ENCODE results near the gene GPBP1L1. TPM values are rescaled to one million over a fixed set of nuclear protein-coding genes. Genes with fewer than 3 reads are reported as not detected.

Gene GPBP1L1
- total RNA-seq, 1 donor from 2014 or later: 262 TPM

DNA sequence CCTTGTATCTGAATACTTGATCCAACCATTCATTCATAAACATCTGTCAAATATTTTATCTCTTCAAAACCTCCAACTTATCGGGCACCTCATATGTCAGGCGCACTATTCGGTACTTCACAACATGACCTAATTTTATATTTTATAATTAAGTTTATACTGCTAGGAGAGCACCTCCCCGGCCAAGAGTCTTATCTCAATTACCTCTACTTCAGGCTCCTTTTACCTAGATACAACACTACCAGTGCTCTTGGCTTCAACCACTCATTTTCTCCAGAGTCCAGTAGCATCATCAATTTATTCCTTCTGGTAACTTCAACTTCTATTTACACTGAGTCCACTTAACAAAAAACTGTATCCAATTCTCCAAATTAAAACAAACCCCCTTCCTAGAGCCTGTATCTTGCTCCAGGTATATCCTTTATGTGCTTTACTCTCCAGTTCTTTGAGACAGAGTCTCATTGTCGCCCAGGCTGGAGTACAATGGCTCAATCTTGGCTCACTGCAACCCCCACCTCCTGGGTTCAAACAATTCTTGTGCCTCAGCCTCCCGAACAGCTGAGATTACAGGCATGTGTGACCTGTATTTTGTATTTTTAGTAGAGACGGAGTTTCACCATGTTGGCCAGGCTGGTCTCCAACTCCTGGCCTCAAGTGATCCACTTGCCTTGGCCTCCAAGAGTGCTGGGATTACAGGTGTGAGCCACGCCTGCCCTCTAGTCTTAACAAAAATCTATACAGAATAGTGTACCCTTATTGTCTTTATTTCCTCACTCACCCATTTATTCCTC, 18.8 kb downstream of the GPBP1L1 start:
- Histone ChIP-seq H3F3A (ENCODE audit: low read depth) (no peaks in the 10 kb centered on the region), H3K36me3 (no peaks in the 10 kb centered on the region), H3K9ac (no peak overlapping the region), H3K4me1 (no peaks in the 10 kb centered on the region), H3K4me2 (no peak overlapping the region), H3K79me2 (ENCODE audit: low read depth) (peaks cover 100% of the 10 kb centered on the region), H3K4me3 (no peak overlapping the region), H4K20me1 (ENCODE audit: low read depth) (peaks cover 81% of the 10 kb centered on the region), H3K27ac (no peak overlapping the region), H2AFZ (replicated peaks) (no peak overlapping the region), H3K9me3 (ENCODE audit: low read depth) (no peaks in the 10 kb centered on the region), H3K27me3 (no peaks in the 10 kb centered on the region)
- Mint-ChIP-seq H3K4me1 (peaks cover 4% of the 10 kb centered on the region), H3K36me3 (peaks cover 26% of the 10 kb centered on the region), H3K9me3 (peaks cover 3% of the 10 kb centered on the region), H3K4me3 (no peak overlapping the region), H3K27me3 (ENCODE audit: insufficient read depth, low read depth) (peaks cover 2% of the 10 kb centered on the region), H3K27ac (no peak overlapping the region)
- TF ChIP-seq EZH2phosphoT487 (IDR thresholded peaks at IDR 0.05): no peak
- TF ChIP-seq, protein P1, sequence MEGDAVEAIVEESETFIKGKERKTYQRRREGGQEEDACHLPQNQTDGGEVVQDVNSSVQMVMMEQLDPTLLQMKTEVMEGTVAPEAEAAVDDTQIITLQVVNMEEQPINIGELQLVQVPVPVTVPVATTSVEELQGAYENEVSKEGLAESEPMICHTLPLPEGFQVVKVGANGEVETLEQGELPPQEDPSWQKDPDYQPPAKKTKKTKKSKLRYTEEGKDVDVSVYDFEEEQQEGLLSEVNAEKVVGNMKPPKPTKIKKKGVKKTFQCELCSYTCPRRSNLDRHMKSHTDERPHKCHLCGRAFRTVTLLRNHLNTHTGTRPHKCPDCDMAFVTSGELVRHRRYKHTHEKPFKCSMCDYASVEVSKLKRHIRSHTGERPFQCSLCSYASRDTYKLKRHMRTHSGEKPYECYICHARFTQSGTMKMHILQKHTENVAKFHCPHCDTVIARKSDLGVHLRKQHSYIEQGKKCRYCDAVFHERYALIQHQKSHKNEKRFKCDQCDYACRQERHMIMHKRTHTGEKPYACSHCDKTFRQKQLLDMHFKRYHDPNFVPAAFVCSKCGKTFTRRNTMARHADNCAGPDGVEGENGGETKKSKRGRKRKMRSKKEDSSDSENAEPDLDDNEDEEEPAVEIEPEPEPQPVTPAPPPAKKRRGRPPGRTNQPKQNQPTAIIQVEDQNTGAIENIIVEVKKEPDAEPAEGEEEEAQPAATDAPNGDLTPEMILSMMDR (IDR thresholded peaks at IDR 0.05): no peak
- TF ChIP-seq EZH2 (IDR thresholded peaks at IDR 0.05): no peak
- DNase-seq (ENCODE audit: low spot score): no peak

GRCh38 chr1:45666836-45667235, 19.5 kb downstream of the GPBP1L1 start:
- H3K27ac Mint-ChIP-seq: no peak overlapping the region
- Histone ChIP-seq H3K27me3 (no peaks in the 10 kb centered on the region), H3F3A (ENCODE audit: low read depth) (no peaks in the 10 kb centered on the region), H3K4me1 (no peaks in the 10 kb centered on the region), H3K4me2 (no peak overlapping the region), H2AFZ (replicated peaks) (no peak overlapping the region), H3K4me3 (no peak overlapping the region), H3K9me3 (ENCODE audit: low read depth) (no peaks in the 10 kb centered on the region), H4K20me1 (ENCODE audit: low read depth) (peaks cover 84% of the 10 kb centered on the region), H3K79me2 (ENCODE audit: low read depth) (peaks cover 100% of the 10 kb centered on the region), H3K27ac (no peak overlapping the region), H3K9ac (no peak overlapping the region), H3K36me3 (no peaks in the 10 kb centered on the region)
- TF ChIP-seq, protein P1 (IDR thresholded peaks at IDR 0.05): no peak
- no peak for TF ChIP-seq EZH2 (IDR thresholded peaks at IDR 0.05)
- no peak for TF ChIP-seq EZH2phosphoT487 (IDR thresholded peaks at IDR 0.05)
- no peak for DNase-seq (ENCODE audit: low spot score)
- no peak overlapping the region for H3K4me3 Mint-ChIP-seq
- H3K9me3 Mint-ChIP-seq: peaks cover 3% of the 10 kb centered on the region
- no peaks in the 10 kb centered on the region for H3K27me3 Mint-ChIP-seq (ENCODE audit: insufficient read depth, low read depth)
- peaks cover 27% of the 10 kb centered on the region for H3K36me3 Mint-ChIP-seq
- peaks cover 4% of the 10 kb centered on the region for H3K4me1 Mint-ChIP-seq

- Mint-ChIP-seq H3K27me3 (ENCODE audit: insufficient read depth, low read depth) (no peaks in the 10 kb centered on the region), H3K4me1 (no peaks in the 10 kb centered on the region), H3K36me3 (peaks cover 36% of the 10 kb centered on the region), H3K4me3 (no peak overlapping the region), H3K27ac (no peak overlapping the region), H3K9me3 (peaks cover 3% of the 10 kb centered on the region)
- Histone ChIP-seq H3K79me2 (ENCODE audit: low read depth) (peaks cover 85% of the 10 kb centered on the region), H3K9ac (no peak overlapping the region), H3F3A (ENCODE audit: low read depth) (peaks cover 3% of the 10 kb centered on the region), H3K27ac (no peak overlapping the region), H4K20me1 (ENCODE audit: low read depth) (peaks cover 82% of the 10 kb centered on the region), H3K36me3 (peaks cover 44% of the 10 kb centered on the region), H3K4me2 (no peak overlapping the region), H2AFZ (replicated peaks) (no peak overlapping the region), H3K4me1 (no peaks in the 10 kb centered on the region), H3K9me3 (ENCODE audit: low read depth) (no peaks in the 10 kb centered on the region), H3K4me3 (no peak overlapping the region), H3K27me3 (no peaks in the 10 kb centered on the region)
- no peak for TF ChIP-seq EZH2 (IDR thresholded peaks at IDR 0.05)
- TF ChIP-seq, protein P1 (IDR thresholded peaks at IDR 0.05): no peak
- no peak for TF ChIP-seq EZH2phosphoT487 (IDR thresholded peaks at IDR 0.05)
- no peak for DNase-seq (ENCODE audit: low spot score)
These were observed 26.0 kb downstream of the GPBP1L1 start for GRCh38 chr1:45660336-45660735.

Measured in neural progenitor cell (in vitro differentiated cells).